Stimulated activated CD4-positive, alpha-beta T cell treated with anti-CD3 and anti-CD28 coated beads, Interleukin-12 subunit alpha, Interleukin-12 subunit beta, amount 100 ng/mL, for 4 hours (primary cell): ENCODE data around the gene CYP27C1.

Experiments
- DNase-seq: peaks from one replicate; pipeline ENCODE4 v3.0.0-alpha.2; 2020

Gene CYP27C1

DNA sequence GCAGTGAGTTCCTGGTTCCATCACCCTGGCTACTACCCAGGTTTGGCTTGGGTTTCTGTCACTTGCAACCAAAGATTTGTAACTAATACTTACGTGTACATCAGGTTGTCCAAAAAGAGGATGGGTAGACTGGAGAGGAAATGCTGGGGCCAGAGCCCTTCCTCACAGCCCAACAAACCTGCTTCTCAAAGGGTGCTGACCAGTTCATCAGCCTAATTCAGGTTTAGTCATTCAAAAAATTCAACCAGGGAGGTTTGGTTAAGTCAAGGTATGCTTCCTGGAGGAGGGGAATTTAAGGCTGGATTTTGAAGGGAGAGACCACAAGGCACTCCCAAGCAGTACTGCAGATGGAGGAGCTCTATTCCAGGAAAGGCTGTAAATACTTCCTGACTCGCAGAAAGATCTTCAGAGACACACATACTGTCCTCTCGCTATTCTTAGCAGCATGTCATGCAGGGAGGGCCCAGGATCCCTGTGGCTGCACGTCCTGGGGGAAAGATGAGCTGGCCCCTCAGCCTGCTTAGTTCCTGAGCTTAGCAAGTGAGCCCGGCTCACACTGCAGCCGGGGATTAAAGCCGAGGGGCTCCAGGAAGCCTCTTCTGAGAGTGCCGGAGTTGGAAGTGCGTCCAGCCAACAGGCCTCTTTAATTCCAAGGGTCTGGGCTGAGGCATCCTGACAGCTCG lies 73.1 kb downstream of the CYP27C1 start:
- no peak for DNase-seq

DNA sequence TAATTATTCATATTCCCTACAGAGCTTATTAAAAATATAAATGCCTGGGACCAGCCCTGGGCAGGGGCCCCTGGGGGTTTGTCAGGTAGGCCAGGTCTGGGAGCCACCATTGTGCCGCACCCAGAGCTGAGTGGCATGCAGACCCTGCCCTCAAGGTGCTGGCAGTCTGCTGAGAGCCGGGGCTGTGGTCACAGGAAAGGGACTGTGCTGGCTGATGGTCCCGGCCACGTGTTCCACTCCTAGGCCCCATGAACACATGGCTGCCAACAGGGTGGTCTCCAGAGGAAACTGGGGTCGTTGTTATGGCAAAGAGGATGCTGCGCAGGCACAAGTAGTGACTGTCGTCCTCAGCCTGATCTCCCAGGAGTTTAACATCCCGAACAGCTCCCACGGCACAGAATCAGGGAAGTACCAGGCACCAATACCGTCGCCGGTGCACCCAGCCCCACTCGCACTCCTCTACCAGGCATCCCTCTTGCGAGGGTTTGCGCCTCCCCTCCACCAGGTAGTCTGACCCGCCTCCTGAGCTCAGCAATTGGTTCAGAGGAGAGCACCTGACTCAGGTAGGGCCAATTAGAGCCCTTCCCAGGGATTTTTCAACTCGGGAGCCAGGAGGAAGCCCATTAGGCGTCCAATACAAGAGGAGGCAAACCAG lies 73.9 kb downstream of the CYP27C1 start:
- no peak for DNase-seq

DNA sequence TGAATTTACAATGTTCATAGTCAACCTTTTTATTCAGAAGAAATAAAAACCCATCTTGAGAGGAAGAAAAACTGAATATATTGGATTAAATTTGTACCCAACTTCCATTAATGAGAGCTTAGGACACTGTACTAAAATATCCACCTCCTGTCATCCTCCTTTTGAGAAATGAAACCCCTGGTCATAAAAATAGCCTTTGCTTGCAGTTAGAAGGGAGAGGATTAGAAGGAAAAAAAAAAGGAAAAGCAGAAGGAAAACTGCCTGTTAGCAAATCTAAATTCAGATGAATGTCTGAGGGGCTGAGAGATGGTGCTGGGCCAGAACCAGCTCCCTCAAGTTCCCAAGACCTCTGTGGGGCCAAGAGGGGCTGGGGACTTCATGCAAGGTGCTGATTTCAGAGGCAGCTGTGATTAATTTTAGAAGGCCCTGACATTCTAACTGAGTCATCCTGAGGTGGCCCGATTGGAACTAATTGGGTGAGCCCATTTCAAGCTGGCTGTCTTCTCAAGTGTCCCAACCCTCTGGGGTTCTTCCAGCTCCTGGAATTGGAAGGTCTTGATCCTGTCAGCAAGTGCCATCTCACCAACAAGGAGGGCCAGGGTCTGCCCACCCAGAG lies 74.7 kb downstream of the CYP27C1 start:
- DNase-seq: no peak

DNA sequence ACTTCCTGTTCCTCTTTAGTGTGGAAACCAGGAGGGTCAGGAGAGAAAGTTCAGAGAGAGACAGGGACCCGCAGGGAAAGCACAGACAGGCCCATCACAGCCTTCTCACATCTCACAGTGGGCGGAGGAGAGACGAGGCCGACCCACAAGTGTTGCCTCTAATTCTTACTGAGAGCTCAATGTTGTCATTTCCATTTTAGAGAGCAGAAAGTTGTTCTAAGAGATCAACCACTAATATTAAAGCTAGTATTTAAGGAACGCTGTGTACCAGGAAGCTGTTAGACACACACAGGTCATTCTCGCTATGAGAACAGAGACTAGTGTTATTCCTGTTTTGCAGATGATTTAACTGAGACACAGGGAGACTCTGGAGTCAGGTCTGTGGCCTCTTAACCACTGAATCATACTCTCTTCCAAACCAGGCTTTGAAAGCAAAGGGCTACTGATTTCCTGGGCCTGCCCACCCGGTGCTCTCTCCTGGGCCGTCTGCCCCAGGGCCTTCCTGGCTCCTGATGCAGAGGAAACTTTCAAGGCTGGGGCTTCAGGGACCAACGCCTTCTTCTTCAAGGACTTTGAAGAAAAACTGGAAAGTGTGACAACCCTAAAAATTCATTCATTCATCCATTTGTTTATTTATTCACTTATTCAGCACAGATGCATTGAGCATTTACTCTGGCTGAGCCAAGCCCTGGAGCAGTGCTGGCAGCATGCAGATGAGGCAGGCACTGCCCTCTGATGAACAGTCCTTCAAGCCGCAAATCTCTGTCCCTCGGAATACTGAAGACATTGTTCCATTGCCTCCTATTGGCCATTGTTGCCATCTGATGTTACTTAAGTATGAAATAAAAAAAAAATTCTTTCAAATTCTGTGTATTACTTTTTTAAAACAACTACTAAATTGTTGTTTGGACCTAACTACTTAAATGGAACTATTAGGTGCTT lies 76.0 kb downstream of the CYP27C1 start:
- no peak for DNase-seq

DNA sequence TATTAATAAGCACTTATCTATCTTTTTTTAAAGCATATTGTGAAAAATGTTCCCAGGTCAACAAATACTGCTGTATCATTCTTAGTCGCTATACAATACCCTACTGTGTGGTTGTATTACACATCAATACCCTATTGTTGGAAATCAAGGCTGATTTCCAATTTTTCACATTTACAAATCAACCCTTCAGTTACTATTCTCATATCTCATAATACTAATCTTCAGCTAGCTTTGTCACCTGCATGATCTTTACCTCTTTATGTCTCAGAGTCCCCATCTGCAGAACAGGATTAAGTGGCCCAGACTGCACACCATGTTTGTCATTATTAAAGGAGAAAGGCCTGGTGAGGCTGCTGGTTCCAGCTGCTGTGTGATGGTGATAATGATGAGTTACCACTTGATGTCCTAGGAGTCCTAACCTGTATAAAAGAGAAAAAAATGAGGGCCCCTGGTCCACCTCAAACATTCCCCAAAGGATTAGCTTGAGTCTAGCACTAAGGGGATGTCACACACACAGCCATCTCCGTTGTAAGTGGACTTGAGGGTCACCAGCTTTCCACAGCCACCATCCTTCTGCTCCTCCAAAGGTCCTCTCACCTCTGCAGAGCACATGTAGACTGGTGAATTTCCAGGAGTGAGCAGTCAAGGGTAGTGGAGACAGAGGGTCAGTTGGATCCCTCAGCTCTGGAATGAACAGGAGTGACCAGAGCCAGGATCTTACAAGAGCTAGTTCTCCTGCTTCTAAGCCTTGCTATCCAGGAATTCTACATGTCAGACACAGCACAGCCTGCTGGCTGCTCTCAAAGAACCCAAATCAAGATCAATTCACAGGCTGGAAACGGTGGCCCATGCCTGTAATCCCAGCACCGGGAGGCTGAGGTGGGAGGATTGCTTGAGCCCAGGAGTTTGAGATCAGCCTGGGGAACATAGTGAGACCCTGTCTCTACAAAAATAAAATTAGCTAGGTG lies 77.2 kb downstream of the CYP27C1 start:
- DNase-seq: no peak

DNA sequence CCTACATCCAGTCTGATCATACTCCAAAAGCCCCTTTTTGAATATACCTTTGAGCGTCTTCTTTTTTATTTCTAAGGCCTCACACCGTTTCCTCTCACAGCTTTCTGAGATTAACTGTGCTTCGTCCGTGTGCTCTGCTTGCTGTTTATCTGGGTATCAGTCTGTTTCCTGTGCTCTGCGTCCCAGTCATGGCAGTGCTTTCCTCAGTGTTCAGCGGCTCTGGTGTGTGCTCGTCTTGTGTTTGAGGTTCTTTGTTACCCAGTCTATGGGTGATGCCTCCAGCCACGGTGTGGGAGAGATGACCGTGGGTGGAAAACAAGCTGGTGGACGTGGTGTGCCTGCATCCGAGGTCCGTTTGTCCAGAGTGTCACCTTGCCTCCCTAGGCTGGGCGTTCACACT lies 79.6 kb downstream of the CYP27C1 start:
- no peak for DNase-seq

DNA sequence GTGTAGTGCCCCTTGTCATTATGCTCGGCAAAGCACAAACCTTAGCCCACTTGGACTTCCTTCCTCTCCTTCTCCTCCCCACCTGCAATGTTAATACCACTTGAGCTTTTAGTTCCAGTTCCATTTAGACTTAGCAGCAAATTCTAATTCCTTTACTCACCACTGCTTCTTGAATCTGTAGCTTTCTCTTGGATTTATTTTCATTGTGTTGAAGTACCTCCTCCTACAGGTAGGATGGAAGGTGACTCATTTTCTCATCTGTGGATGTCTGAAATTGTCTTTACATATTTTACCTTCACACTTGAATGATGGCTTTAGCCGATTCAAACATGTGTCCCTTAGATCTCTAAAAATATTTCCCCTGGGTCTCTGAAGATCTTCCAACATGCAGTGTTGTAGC lies 80.3 kb downstream of the CYP27C1 start:
- DNase-seq: no peak

DNA sequence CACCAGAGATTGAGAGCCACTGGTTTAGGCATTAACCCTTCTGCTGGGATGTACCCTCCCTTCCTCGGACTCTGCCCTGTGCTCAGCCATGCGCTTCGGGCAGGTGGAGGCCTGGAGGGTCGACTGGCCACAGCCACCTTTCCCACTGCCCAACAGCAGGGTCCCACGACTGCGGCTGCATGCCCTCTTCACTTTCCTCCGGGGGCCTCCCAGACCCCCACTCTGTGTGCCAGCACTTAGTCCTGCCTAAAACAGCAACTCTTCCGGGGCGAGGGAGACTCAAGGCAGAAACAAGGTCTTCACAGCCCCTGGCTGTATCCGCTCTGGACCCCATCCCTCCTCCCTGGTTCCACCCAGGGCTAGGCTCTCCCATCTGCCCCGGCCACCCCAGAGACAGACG lies 81.8 kb downstream of the CYP27C1 start:
- DNase-seq: no peak

DNA sequence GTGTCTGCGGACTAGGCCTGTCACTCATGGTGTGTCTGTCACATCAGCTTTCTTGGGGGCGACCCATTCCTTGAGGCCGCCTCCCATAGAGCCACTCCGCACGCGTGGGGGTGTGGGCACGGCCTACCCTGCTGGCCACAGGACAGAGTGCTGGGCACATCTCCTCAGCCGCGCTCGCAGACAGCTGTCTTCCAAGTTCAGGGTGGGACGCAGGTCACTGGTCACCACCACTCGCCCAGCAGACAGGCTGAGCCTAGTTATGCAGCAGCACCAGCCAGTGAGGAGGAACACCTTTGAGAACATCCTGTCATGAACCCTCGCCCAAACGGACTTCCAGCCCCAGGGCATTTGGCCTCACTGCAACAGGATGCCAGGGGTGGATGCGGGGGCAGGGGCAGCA lies 82.4 kb downstream of the CYP27C1 start:
- no peak for DNase-seq

DNA sequence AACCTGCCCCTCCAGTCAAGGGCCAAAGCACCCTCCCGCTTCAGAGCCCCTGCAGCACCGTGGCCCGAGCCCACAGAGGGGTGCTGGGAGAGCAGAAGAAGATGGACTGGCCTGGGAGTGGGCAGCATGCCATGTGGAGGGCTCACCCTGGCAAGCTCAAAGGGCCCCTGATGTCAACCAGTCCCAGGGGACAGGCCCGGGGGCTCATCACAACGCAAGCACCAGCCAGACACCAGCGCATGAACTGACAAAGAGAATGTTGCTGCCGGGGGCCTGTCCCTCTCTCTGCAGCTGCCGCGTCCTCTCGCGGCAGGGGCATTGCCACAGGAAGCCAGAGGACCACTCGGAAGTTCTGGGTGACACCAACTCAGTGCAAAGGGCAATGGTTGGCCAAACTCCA lies 82.9 kb downstream of the CYP27C1 start:
- no peak for DNase-seq

DNA sequence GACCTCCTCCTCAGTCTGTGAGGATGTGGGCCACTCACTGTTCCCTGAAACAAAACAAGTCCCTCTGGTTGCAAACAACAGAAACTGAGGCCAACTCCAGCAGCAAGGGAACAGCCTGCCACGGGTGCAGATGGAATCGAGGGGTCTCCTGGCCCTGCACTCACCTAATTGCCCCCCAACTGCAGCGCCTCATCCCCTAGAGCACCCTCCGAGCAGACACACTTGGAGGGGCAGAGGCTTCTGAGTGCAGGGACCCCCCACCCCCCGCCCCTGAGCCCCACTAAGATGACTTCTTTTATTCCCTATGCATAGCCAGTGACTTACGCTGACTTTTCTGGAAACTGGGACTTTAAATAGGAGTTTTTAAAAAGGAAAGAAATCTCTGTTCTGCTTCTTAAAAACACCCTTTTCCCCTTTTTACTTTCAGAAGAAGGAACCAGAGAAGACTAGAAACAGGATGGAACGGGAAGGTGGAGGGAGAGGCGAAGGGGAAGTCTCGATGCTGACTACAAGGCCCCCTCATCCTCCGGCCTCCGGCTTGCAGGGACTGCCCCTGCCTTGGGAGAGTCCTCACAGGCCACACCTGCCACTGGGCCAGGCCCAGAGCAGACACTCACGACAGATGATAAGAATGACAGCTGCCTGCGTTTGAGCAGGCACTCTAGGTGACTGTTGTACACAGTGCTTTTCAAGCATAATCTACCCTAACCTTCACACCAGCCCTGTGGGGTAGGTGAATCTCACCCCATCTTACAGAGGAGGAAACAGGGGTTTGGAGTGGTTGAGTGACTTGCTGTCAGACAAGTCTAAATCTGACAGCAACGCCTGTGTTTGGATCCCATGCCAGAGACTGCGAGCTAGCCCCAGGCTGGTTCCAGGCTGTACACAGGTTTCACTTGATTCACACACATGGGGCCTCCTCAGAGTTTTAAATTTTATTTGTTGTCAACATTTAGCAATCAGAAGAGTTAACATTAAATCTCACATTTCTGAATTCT lies 85.0 kb downstream of the CYP27C1 start:
- DNase-seq: no peak

DNA sequence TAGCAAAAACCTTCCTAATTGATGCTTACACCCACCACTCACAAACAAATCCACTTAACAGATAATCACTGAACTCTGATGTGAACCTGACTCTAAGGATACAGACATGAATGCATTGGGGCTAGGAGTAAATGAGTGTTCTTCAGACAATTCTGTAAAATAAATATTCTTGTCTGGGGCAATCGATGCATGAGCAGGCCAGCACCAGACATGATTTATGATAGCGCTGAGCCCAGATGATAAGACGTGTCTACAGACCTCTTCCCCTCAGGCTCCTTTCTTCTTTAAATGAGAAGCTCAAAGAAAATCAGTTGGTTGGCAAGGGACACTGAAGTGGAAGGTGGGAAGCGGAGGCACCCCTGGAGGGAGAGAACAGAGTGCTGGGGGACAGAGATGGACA lies 85.9 kb downstream of the CYP27C1 start:
- DNase-seq: no peak
